ENCODE results near the gene MIPEP.
"Not testable (repeated sequence)": the region's sequence is repeated elsewhere in the genome, so short reads cannot be mapped to it uniquely, and the experiment has no call there.

The MIPEP gene

DNA sequence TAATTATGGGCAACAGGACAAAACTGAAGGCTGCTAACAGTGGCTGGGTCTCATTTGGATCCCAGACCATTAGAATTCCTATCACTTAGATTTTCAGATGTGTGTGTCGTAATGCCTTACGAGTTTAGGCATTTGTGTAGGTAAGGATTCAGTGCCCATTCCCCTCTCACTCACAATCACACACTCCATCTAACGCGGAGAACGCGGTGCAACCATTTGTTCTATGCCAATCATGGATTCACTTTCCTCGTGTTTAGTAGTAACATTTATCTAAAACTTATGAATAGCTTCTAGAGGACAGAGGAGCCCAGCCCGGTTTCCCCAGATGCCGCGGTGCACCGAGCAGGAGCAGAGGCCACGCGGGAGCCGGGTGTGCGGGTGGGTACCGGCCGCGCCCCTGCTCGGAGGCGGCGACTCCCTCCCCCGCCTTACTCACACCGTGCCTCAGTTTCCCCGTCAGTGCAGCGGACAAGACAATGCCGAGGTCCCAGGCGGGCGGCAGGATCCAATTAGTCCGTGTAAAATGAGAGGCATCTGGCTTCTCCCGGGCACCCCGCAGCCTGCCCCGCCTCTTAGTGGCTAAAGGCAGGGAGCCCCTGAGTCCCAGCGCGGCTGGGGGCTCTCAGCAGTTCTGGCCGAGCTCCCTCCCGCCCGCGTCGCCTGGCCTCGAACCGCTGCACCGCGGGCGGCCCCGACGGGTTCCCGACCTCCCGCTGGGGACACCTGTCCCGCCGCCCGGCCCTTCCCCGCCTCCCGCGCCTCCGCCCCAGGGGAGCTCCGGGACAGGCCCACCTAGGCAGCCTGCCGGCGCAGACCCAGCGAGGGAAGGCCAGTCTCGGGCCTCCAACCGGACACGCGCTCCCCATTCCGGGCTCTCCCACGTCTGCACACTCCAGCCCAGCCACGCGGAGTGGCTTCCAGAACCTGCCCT, 14.0 kb upstream of the MIPEP start:
- DNase-seq (ENCODE audit: low read depth), result no peak
- TF ChIP-seq, protein P1, sequence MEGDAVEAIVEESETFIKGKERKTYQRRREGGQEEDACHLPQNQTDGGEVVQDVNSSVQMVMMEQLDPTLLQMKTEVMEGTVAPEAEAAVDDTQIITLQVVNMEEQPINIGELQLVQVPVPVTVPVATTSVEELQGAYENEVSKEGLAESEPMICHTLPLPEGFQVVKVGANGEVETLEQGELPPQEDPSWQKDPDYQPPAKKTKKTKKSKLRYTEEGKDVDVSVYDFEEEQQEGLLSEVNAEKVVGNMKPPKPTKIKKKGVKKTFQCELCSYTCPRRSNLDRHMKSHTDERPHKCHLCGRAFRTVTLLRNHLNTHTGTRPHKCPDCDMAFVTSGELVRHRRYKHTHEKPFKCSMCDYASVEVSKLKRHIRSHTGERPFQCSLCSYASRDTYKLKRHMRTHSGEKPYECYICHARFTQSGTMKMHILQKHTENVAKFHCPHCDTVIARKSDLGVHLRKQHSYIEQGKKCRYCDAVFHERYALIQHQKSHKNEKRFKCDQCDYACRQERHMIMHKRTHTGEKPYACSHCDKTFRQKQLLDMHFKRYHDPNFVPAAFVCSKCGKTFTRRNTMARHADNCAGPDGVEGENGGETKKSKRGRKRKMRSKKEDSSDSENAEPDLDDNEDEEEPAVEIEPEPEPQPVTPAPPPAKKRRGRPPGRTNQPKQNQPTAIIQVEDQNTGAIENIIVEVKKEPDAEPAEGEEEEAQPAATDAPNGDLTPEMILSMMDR (IDR thresholded peaks at IDR 0.05; ENCODE audit: control insufficient read depth, extremely low read depth, insufficient read depth), result no peak
- no peak overlapping the region for H3K4me3 ChIP-seq (ENCODE audit: low read depth, low read length)

DNA sequence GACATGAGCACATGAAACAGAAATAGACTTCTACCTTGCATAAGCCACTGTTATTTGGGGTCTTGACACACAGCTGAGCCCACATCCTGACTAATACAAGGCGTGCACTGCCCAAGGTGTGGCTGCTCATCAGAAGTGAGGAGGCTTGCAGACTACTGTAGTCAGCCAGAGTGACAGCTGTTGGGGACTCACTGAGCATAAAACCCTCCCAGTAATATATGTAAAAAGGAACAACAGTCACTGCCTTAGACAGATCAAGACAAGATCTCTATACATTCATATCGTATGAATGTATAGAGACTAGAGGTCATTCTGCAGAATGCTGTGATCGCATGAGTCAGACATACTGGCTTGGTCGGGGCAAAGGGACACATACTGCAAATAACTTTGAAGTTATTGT, 12.2 kb upstream of the MIPEP start:
- H3K4me3 ChIP-seq (ENCODE audit: low read depth, low read length), result no peak overlapping the region
- DNase-seq (ENCODE audit: low read depth), result no peak
- TF ChIP-seq, protein P1 (IDR thresholded peaks at IDR 0.05; ENCODE audit: control insufficient read depth, extremely low read depth, insufficient read depth), result no peak

GRCh38 chr13:23899555-23899954, 10.4 kb upstream of the MIPEP start:
- DNase-seq (ENCODE audit: low read depth), result no peak
- no peak overlapping the region for H3K4me3 ChIP-seq (ENCODE audit: low read depth, low read length)
- TF ChIP-seq, protein P1 (IDR thresholded peaks at IDR 0.05; ENCODE audit: control insufficient read depth, extremely low read depth, insufficient read depth), result peak; percentile 42

DNA sequence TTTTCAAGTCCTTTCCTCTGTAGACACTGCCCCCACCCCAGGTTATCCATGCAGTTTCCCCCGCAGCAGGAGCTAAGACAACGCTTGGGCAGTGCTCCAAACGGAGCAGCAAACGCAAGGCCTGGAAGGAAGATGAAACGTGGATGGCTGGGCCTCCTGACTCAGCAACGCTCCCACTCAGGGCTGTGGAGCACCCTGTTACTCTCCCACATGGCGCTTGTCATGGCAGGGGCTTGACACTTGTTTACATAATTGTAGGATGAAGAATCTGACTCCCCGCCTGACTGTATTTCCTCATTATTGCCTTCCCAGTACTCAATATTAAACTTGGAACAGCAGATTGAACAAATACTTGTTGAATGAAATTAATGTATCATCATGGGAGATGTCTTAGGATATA, 8.9 kb upstream of the MIPEP start:
- no peak for DNase-seq (ENCODE audit: low read depth)
- no peak overlapping the region for H3K4me3 ChIP-seq (ENCODE audit: low read depth, low read length)
- TF ChIP-seq, protein P1 (IDR thresholded peaks at IDR 0.05; ENCODE audit: control insufficient read depth, extremely low read depth, insufficient read depth), result no peak

- not testable (repeated sequence) for H3K4me3 ChIP-seq (ENCODE audit: low read depth, low read length); DNase-seq (ENCODE audit: low read depth)
Observed at GRCh38 chr13:23897452-23897919, 8.3 kb upstream of the MIPEP start, which contains the start of gene C1QTNF9B. Gene C1QTNF9B (minus strand): TSS chr13:23897502.

DNA sequence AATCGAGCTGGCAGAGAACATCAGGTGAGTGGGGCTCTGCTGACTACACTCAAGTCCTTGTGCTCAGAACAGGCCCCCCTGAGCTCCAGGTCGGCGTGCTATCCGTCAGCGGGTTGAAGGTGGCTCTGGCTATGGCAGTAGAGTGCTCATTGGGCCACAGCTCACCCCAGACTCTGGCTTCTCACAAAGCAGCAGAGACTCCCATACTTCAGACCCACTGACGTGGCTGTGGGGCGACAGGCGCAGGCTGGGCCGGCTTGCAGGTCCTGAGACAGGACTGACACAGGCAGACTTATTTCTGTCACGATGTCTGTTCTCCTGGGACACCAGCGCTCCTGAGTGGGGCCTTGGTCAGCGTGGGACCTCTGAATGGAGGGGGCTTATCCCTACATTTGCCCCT, 5.5 kb upstream of the MIPEP start:
- DNase-seq (ENCODE audit: low read depth); H3K4me3 ChIP-seq (ENCODE audit: low read depth, low read length): not testable (repeated sequence)

GRCh38 chr13:23893791-23894190, 4.6 kb upstream of the MIPEP start:
- DNase-seq (ENCODE audit: low read depth); H3K4me3 ChIP-seq (ENCODE audit: low read depth, low read length): not testable (repeated sequence)

- DNase-seq (ENCODE audit: low read depth), result no peak
- H3K4me3 ChIP-seq (ENCODE audit: low read depth, low read length), result peak overlapping the region; percentile 88
- TF ChIP-seq, protein P1 (IDR thresholded peaks at IDR 0.05; ENCODE audit: control insufficient read depth, extremely low read depth, insufficient read depth), result peak; percentile 36
Observed at GRCh38 chr13:23889615-23890607, 711 bp upstream of the MIPEP start.

DNA sequence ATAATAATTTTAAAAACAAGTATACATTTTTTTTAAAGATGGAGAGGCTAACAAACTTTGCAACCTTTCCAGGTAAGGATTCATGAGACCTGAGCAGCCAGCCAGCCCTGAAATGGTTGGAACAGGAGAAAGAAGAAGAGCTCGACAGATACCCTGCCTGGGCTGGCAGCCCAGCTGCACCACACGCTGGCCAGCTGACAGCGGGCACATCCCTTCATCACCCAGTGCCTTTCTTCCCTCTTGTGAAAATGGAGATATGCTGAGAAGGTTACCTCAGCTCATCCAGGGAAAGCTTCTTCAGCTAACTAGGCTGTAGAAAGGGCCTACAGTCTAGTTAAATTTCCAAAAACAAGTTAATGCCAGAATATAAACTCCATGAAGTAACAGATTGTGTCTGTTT, 4.8 kb downstream of the MIPEP start:
- not testable (repeated sequence) for H3K4me3 ChIP-seq (ENCODE audit: low read depth, low read length); DNase-seq (ENCODE audit: low read depth)

Measured in LNCaP clone FGC (cell line).